Endometrial microvascular endothelial cells (primary cell): ENCODE measurements around the gene PRSS27. TPM values are rescaled to one million over a fixed set of nuclear protein-coding genes. Genes with fewer than 3 reads are reported as not detected.
"Not testable (repeated sequence)": the region's sequence is repeated elsewhere in the genome, so short reads cannot be mapped to it uniquely, and the experiment has no call there.

ENCODE experiments used
- in situ Hi-C: cut with HindIII; loops from 2 replicates; pipeline ENCODE4 v1.10.0; 2017; ENCODE audit warnings: low sequenced_read_pairs, low pct_unique_long_range_greater_than_20kb; ENCODE audit errors: inconsistent ontology term
- total RNA-seq: library from RNA; depleted of rRNA; stranded (reverse); fragments of >200 nt; gene quantifications from one replicate; pipeline ENCODE4 v1.2.3, GENCODE V29; 2015; ENCODE audit errors: inconsistent ontology term

The PRSS27 gene
- total RNA-seq, 1 donor from 2014 or later = not detected

DNA sequence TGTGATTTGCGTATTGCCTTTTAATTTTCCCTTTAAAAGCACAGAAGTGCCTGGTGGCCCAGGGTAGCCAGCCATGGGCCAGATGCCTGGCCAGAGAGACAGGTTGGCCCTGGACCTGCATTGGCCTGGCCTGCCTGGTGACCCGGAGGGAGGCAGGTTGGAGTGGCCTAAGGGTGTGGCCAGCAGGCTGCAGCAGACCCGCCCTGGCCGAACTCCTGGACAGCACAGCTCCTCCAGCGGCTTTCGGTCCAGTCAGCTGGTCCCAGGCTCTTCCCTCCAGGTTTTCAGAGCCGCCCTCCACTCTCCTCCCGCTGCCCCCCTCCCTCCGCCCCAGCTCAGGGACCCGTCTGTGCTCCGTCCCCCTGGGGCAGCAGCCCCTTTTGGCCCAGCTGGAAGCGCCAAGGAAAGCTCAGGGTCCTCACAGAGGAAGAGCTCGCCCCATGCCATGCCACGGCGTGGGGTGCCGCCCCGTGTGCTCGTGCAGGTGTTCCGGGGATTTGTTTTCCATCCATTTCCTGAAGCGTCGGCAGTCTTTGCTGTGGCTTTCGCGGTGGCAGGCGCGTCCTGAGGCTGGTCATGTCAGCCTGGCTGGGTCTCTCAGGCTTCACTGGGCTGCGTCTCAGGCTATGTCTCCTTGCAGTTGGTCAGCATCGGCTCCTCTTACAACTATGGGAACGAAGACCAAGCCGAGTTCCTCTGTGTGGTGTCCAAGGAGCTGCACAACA lies 18.1 kb downstream of the PRSS27 start:
- in situ Hi-C loops = no loop called here

DNA sequence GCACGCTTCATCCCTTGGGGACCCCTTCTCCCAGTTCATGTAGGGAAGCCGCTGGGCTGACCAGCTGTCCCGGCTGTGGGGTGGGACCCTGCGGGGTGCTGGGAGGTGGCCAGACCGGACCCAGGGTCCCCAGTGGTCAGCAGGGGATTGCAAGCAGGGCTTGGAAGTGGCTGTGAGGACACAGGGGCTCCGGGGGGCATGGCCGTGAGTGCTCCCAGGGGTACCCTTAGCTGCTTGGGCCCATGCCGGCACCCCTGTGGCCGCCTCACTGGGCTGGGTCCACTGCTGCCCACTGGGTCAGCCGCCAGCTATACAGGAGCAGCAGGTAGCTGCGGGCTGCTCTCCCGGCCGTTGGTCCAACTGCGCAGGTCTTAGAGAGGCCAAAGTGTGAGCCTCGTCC lies 18.8 kb downstream of the PRSS27 start:
- in situ Hi-C loops = no loop called here

DNA sequence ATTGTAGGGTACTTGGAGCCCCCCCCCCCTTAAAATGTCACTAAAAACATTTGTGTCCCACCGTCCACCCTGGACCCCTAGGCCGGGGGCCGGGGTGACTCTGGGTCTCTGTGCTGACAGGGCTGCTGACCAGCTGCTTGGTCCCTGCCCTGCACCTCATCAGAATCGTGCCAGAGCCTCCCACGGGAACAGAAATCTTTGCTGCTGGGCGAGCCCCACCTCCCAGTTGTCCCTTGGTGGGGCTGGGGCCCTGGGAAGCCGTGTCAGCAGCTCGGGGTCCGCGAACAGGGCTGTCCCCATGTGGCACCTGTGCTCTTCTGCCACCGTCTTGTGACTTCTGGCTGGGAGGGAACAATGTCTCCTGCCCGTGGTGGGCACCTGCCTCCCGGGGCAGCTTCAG lies 19.2 kb downstream of the PRSS27 start:
- in situ Hi-C loops = no loop called here

DNA sequence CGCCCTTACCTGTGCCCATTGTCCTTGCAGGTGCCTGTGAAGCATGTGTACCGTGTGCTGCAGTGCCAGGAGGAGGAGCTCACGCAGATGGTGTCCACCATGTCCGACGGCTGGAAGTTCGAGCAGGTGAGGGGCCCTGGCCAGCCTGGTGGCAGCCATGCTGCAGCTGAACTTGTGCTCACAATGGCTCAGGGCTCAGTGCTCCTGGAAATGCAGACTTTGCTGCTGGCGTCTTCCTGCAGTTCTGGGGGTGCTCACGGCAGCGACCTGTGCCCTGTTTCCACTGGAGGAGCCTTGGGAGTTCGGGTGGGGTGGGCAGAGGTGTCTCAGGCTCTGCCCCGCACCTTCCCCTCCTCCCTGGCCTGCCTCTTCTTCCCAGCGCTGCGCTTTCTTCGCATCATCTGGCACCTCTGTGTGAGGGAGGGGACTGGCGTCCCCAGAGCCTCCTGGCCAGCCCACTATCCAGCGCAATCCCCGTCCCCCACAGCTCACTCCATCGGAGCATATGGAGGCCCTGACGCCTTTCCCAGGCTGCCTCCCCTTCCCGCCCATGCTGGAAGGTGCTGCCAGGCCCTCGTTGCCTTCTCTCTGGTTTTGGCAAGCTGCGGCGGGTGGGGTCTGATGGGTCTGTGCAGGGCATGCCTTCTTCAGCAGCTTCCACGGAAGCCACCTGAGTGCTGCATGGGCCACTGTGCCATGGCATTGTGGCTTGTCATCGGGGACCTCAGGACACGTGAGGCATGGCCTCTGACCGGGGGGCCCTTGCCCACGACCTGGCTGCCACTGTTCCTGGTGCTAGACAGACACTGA lies 20.0 kb downstream of the PRSS27 start:
- in situ Hi-C loops = no loop called here

DNA sequence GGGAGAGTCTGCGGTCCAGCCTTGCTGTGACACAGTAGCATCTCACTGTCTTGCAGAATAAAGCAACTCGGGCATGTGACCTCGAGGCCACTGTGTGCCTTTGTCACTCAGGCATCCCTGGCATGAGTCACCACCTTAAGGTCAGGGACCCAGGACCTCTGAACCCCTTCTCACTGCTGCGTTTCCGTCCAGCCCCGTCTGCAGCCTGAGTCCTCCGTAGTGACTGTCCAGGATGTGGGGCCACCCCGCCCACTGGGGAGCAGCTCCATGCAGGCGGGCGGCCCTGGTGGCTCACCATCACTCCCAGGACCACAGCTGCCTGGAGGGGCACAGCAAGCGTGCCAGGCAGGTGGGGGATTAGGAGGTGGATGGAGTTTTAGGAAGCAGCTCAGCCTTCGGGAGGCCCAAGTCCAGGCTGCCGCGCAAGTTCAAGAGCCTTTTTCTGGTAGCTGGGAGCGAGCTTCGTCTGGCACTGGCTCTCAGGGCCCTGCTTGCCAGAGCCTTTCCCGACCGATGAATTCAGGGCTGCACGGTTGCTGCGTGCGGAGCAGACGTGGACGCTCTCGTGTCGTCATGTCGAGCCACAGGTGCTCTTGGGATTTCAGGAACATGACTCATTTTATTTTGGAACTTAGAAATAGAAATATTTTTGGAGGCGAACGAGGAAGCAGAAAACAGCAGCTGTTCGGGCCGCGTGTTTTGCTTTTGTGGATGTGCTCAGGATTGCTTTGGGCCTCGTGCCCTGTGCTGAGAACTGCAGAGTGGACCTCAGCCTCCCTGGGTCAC lies 20.9 kb downstream of the PRSS27 start:
- in situ Hi-C loops = no loop called here

DNA sequence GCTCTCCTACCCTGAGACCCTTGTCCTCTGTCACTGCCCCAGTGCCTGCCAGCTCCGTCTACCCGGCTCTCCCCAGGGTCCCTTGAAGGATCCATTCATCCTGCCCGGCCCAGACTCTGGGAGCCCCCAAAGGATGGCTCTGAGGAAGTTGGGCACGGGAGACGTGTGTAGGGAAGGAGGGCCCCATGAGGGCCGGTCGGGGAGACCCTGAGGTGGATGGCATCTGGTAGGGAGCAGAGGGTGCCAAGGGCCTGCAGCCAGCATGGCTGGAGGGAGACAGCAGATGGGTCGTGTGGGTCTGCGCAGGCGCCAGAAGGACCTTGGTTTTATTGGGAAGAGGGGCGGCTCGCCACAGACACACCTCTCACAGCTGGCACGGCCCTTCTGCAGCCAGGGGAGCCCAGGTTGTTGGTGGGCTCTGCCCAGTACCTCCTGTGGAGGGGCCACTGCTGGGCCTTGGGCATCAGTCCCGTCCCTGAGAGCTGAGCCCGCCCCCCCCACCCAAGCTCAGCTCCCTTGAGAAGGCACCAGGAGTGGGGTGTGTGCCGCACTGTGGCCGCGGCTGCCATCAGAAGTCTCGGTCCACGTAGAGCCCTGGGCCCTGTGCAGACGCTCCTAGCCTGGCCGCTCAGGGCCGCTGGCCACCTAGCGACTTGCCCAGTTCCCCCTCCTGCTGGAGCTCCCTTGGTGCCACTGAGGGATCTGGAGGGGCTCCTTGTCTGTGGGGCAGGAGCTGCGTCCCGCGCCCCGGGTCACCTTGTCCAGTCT lies 21.7 kb downstream of the PRSS27 start:
- in situ Hi-C loops = no loop called here

DNA sequence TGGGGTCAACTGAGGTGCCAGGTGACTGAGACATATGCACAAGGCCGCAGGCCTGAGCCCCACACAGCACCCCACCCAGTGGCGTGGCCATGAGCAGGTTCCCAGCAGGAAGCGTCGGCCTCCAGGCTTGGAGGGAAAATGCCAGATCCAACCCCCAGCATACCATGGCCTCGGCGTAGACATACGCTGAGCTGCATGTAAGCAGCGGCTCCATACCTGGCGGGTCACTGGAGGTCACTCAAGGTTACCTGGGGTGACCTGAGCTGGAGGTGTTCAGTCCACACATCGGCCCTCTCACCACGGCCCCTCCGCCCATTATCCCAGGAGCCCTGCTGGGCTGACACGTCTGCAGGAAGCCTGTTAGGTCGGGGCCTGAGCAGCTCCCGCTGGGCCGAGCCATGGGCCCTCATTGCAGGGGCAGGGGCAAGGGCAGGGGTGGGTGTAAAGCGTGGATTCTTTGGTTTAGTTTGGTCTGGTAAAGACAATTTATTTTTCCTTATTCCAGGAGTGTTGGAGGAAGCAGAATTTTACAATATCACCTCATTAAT lies 22.5 kb downstream of the PRSS27 start:
- in situ Hi-C loops = no loop called here

DNA sequence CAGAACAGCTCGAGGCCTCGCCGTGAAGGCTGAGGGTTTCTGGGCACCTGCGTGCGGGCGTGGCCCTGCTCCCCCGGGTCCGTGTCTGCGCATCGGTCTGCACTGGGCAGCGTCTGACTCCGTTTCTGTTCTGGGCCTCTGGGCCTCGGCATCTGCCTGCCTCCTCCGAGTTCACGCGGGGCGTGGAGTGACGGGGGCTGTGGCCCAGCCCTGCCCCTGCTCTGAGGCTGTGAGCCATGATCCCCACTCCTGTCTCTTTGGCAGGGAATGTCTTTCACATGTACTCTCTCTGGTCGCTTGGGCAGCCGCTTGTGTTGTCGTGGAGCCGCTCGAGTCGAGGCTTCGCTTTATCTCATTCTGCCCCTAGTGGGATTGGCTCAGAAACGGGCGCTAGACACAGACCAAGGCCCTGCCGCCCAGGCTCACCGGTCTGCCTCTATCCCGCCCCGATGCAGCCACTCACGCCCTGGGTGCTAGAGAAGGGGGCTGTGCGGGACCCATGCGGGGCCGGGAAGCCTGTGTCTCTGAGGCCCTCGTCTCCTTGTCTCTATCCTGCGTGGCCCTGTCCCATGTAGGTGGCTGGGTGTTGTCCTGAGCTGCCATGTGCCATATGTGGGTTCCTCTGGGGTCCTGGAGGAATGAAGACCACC lies 23.3 kb downstream of the PRSS27 start:
- in situ Hi-C loops = not testable (repeated sequence)

DNA sequence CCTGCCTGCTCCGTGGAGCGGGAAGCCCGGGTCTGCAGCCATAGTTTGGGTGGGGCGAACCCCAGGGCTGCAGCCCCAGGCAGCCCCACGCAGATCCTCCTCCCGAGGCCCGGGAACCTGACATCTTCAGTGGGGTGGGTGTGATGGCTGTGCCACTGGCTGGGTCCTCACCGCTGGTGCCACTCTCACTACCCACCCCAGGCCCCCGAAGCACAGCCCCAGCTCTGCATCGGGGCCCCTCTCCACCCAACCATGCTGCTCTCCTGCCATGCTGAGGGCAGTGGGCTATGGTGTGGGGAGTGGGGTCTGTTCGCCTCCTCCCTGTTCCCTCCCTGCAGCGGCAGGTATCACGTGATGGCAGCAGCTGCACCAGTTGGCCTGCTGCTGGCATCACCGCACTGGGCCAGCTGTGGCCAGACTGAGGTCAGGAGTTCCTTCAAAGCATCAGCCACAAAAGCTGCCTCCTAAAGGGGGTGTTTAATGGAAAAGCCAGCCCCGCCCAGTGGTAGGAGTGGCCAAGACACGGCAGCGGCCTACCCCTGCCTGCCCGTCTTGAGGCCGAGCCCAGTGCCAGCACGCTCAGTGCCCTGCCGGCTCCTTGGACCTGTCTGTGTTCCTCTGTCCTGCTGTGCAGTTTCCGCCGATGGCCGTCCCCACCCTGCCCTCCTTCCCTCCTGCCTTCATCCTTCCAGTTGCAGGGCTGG lies 26.9 kb downstream of the PRSS27 start:
- in situ Hi-C loops = no loop called here

DNA sequence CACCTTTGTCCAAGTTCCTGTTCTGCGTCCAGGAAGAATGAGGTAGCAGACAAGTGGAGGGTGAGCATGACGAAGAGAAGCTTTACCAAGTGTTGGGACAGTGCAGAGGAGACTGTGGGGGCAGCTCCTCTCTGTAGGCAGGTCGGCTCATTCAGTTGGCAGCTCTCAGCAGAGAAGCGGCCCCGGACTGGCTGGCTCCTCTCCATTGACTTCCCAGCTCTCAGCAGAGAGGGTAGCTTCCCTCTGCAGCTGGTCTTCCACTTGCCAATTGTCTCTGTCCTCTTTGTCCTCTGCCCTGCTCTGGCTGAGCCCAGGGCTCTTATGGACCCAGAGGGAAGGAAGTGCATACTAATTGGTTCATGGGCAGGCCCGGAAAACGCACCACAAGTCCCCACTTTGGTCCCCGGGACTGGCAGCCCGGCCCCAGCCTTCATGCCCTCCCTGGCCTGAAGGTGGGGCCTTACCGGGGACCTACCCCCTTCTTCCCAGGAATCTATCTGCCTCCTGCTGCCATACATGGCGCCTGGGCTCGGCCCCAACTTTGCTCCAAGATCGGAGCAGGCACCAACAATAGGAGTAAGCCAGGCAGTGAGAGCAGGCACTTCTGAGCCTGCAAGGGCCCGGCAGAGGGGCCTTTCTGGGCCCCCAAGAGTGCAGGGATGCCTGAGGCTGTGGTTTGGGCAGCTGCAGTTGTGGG lies 27.6 kb downstream of the PRSS27 start:
- in situ Hi-C loops = no loop called here

DNA sequence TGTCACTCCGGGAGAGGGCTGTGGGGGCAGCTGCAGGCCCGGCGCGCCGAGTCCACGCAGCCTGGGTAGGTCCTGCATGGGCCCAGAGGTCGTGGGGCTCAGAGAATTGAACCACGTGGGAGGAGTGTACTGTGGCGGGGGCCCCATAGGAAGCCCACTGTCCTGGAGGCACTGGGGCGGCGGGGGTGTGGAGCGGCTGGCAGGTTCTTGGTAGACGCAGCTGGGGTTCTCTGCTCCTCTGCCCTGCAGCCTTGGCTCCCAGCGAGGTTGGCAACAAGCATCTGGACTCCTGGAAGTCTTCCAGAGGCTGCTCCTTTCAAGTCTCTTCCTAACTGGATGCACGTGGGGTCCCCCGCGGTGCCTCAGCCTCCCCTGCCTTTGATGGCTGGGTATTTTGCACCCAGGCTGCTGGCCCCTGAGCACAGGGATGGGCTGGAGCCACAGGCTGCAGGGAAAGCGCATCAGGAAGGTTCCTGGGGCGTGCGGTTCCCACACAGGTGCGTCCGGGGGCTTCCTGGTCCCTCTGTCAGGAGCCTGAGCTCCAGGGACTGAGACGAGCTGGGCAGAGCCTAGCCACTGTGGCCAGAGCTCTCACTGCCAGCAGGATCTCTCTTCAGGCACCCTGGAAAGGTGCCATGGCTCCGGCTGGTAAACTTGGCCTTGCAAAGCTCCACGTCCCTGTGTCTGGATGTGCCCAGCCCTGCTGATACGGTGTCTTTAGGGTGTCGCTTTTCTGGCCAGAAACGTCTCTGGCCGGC lies 28.4 kb downstream of the PRSS27 start:
- in situ Hi-C loops = no loop called here

DNA sequence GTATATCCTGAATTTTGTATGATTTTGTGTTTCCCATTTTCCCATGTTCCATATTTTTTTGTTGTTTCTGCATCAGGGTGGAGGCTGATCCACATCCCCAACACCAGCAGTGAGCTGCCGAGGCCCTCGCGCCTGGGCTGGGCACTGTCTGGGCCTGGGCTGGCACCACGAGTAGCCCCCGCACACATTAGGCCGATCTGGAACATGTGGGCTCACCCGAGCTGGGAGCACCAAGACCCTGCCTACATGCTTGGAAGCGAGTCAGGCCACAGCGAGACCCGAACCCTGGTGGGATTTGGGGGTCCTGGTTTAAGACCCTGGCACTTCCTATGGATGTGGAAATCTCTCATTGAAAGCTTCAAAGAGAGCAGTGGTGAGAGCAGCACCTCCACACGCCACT lies 29.2 kb downstream of the PRSS27 start:
- in situ Hi-C loops = no loop called here

DNA sequence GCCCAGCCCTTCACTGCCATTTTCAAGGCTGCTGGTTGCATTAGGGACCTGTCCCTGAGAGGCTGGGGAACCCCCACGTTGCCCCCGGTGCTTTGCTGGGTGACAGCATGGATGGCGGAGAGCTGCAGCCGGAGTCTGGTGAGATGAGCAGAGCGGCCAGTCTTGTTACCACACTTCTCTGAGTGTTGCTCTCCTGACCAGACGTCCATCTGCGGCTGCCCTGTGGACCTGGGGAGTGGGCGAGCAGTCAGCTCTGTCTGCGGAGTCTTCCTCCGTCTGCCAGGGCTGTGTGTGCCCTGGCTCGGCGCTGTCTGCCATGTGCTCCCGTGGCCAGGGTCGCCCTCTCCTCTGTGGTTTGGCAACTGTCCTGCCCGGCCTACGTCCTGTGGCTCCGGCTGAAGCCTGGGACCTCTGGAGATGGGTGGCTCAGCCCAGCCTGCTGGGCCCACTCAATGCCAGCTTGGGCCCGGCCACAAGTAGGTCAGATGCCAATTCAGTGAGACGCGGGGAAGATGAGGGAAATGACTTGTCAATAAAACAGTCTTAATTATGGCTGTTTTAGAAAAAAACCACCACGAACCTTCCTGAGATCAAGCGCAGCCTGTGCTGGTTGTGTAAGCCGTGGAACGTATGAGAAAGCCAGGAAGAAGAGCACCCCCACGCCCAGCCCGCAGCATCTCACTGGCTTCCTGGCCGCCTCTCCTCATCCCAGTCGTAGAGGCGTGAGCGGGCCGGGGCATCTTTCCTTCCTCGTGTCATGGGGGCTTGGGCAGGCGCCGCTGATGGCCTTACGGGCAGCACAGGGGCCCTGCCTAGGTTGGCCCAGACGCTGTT lies 29.8 kb downstream of the PRSS27 start:
- in situ Hi-C loops = no loop called here

DNA sequence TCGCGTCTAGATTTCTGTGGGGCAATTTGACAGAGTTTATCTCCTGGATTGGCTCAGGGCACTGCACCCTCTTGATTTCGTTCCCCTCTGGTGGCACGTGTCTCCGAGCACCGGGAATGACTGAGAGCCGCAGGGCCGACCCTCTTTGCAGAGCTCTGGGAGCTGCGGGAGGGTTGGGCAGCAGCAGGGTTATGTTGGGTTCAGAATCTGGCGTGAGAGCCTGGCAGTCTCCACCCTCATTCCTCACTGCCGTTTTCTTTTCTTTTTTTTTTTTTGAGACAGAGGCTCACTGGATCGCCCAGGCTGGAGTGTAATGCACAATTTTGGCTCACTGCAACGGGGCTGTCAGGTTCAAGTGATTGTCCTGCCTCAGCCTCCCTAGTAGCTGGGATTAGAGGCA lies 30.6 kb downstream of the PRSS27 start:
- in situ Hi-C loops = not testable (repeated sequence)

DNA sequence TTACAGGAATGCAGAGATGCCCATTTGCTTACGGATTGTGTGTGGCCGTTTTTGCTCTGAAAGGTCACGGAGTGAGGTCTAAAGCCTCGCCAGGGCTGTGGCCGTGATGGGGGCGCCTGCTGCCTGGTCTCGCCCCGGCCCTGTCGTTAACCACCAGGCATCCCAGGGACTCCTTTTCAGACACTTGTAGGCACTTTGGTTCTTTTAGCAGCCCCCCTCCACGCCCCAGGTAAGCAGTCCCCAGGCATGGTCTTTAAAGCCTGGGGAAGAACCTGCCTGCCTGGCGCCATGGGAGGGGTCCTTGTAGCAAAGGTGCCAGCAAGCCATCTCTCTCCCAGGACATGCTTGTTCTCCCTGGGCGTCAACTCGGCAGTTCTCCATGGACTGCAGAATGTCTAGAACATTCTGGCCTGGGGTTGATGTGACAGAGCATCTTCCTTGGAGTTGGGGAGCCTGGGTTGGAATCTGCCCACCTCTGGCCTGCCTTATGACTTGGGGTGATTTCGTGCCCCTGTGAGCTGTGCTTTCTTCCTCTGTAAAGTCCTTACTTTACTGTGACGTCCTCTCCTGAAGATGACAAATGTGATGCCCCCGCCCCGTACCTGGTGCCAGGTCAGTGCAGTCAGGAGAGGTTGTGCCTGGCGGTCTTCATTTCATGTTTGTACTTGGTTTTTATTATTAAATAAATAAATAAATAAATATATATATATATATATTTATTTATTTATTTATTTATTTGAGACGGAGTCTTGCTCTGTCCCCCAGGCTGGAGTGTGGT lies 32.3 kb downstream of the PRSS27 start:
- in situ Hi-C loops = no loop called here
